ENCODE measurements around the gene RAB3C. TPM values are rescaled to one million over a fixed set of nuclear protein-coding genes. Genes with fewer than 3 reads are reported as not detected.

Gene RAB3C
- total RNA-seq, 1 donor from 2014 or later, result not detected

- TF ChIP-seq, protein P1, sequence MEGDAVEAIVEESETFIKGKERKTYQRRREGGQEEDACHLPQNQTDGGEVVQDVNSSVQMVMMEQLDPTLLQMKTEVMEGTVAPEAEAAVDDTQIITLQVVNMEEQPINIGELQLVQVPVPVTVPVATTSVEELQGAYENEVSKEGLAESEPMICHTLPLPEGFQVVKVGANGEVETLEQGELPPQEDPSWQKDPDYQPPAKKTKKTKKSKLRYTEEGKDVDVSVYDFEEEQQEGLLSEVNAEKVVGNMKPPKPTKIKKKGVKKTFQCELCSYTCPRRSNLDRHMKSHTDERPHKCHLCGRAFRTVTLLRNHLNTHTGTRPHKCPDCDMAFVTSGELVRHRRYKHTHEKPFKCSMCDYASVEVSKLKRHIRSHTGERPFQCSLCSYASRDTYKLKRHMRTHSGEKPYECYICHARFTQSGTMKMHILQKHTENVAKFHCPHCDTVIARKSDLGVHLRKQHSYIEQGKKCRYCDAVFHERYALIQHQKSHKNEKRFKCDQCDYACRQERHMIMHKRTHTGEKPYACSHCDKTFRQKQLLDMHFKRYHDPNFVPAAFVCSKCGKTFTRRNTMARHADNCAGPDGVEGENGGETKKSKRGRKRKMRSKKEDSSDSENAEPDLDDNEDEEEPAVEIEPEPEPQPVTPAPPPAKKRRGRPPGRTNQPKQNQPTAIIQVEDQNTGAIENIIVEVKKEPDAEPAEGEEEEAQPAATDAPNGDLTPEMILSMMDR (IDR thresholded peaks at IDR 0.05), result no peak
- Mint-ChIP-seq H3K27me3 (ENCODE audit: low read depth) (peaks cover 15% of the 10 kb centered on the region), H3K9me3 (ENCODE audit: low read depth) (no peaks in the 10 kb centered on the region), H3K36me3 (ENCODE audit: low read depth) (no peaks in the 10 kb centered on the region), H3K4me3 (ENCODE audit: unreplicated experiment) (no peak overlapping the region), H3K27ac (ENCODE audit: unreplicated experiment) (no peak overlapping the region), H3K4me1 (ENCODE audit: low read depth) (no peaks in the 10 kb centered on the region)
- no peak for DNase-seq (ENCODE audit: low spot score)
Observed at GRCh38 chr5:58827463-58827862, 244.6 kb downstream of the RAB3C start.

- no peak for DNase-seq (ENCODE audit: low spot score)
- H3K36me3 Mint-ChIP-seq (ENCODE audit: low read depth), result no peaks in the 10 kb centered on the region
- H3K27ac Mint-ChIP-seq (ENCODE audit: unreplicated experiment), result no peak overlapping the region
- H3K9me3 Mint-ChIP-seq (ENCODE audit: low read depth), result no peaks in the 10 kb centered on the region
- no peaks in the 10 kb centered on the region for H3K4me1 Mint-ChIP-seq (ENCODE audit: low read depth)
- no peak overlapping the region for H3K4me3 Mint-ChIP-seq (ENCODE audit: unreplicated experiment)
- TF ChIP-seq, protein P1 (IDR thresholded peaks at IDR 0.05), result no peak
- peaks cover 15% of the 10 kb centered on the region for H3K27me3 Mint-ChIP-seq (ENCODE audit: low read depth)
Observed at GRCh38 chr5:58828258-58828657, 245.4 kb downstream of the RAB3C start.

- Mint-ChIP-seq H3K27me3 (ENCODE audit: low read depth) (peaks cover 14% of the 10 kb centered on the region), H3K36me3 (ENCODE audit: low read depth) (peaks cover 2% of the 10 kb centered on the region), H3K27ac (ENCODE audit: unreplicated experiment) (no peak overlapping the region), H3K4me3 (ENCODE audit: unreplicated experiment) (no peak overlapping the region), H3K9me3 (ENCODE audit: low read depth) (peaks cover 8% of the 10 kb centered on the region), H3K4me1 (ENCODE audit: low read depth) (no peaks in the 10 kb centered on the region)
- TF ChIP-seq, protein P1 (IDR thresholded peaks at IDR 0.05), result no peak
- no peak for DNase-seq (ENCODE audit: low spot score)
Observed at GRCh38 chr5:58834242-58835225, 251.7 kb downstream of the RAB3C start.

GRCh38 chr5:58836351-58836750 is 253.5 kb downstream of the RAB3C start:
- TF ChIP-seq, protein P1 (IDR thresholded peaks at IDR 0.05), result no peak
- Mint-ChIP-seq H3K4me1 (ENCODE audit: low read depth) (no peaks in the 10 kb centered on the region), H3K36me3 (ENCODE audit: low read depth) (peaks cover 2% of the 10 kb centered on the region), H3K4me3 (ENCODE audit: unreplicated experiment) (no peak overlapping the region), H3K27me3 (ENCODE audit: low read depth) (peaks cover 14% of the 10 kb centered on the region), H3K9me3 (ENCODE audit: low read depth) (peaks cover 17% of the 10 kb centered on the region), H3K27ac (ENCODE audit: unreplicated experiment) (no peak overlapping the region)
- no peak for DNase-seq (ENCODE audit: low spot score)

GRCh38 chr5:58838729-58839128 is 255.9 kb downstream of the RAB3C start:
- Mint-ChIP-seq H3K27me3 (ENCODE audit: low read depth) (peaks cover 11% of the 10 kb centered on the region), H3K36me3 (ENCODE audit: low read depth) (peaks cover 2% of the 10 kb centered on the region), H3K9me3 (ENCODE audit: low read depth) (peaks cover 17% of the 10 kb centered on the region), H3K27ac (ENCODE audit: unreplicated experiment) (no peak overlapping the region), H3K4me1 (ENCODE audit: low read depth) (no peaks in the 10 kb centered on the region), H3K4me3 (ENCODE audit: unreplicated experiment) (no peak overlapping the region)
- no peak for DNase-seq (ENCODE audit: low spot score)
- TF ChIP-seq, protein P1 (IDR thresholded peaks at IDR 0.05), result no peak

Data from chondrocyte (in vitro differentiated cells).